Neural progenitor cell (in vitro differentiated cells): Measurements from ENCODE around the gene RELN.

ENCODE experiments used
- EZH2 ChIP-seq: fragments of 200-600 bp; sonication (generic); IDR thresholded peaks from 2 replicates; pipeline ENCODE4 v1.6.1; 2017; ENCODE audit warnings: antibody characterized with exemption, mild to moderate bottlenecking, moderate library complexity
- EZH2phosphoT487 ChIP-seq: fragments of 200-600 bp; sonication (generic); IDR thresholded peaks from 2 replicates; pipeline ENCODE4 v1.6.1; 2017; ENCODE audit warnings: antibody characterized with exemption
- TF ChIP-seq, protein P1 (sequence below): fragments of 200-600 bp; sonication (generic); IDR thresholded peaks from 2 replicates; pipeline ENCODE4 v1.5.1; 2017; ENCODE audit warnings: antibody characterized with exemption, mild to moderate bottlenecking

DNA sequence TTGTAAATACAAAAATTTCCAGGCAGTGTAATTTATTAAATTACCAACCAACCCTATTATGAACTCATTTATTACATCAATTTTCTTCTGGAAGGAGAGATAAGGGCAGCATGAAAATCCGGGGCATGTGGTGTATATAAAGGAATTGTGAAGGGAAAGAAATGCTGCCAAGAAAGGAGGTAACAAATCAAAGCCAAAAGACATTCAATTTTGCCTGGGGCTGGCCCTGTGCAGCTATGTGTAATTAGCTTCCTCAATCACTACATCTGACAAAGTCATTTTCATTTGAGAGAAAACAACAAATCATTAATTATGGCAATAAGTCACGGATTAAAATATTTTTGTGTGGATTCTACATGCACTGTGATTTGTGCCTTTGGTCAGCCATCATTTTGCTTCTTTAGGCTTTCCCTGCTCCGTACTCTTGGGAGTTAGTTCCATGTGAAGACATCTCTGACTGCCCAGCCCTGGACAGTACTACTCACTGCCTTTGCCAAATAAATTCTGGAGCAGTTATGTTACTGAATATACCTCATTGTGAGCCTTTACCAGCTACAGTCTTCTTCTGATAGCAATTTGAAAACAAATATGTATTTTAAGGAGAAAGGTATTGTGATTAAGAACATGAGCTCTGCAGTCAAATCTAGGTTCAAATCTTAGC is 191.7 kb downstream of the RELN start:
- TF ChIP-seq, protein P1, sequence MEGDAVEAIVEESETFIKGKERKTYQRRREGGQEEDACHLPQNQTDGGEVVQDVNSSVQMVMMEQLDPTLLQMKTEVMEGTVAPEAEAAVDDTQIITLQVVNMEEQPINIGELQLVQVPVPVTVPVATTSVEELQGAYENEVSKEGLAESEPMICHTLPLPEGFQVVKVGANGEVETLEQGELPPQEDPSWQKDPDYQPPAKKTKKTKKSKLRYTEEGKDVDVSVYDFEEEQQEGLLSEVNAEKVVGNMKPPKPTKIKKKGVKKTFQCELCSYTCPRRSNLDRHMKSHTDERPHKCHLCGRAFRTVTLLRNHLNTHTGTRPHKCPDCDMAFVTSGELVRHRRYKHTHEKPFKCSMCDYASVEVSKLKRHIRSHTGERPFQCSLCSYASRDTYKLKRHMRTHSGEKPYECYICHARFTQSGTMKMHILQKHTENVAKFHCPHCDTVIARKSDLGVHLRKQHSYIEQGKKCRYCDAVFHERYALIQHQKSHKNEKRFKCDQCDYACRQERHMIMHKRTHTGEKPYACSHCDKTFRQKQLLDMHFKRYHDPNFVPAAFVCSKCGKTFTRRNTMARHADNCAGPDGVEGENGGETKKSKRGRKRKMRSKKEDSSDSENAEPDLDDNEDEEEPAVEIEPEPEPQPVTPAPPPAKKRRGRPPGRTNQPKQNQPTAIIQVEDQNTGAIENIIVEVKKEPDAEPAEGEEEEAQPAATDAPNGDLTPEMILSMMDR: no peak
- no peak for TF ChIP-seq EZH2
- no peak for TF ChIP-seq EZH2phosphoT487
